HG03097 (cell line): Measurements from ENCODE around the gene ADAMTS13.

Experiments
- ATAC-seq: cut with Tn5 transposase; IDR thresholded peaks from one replicate; pipeline ENCODE4 v1.9.1; 2021; ENCODE audit not compliant: unreplicated experiment, low FRiP score

ADAMTS13 gene

DNA sequence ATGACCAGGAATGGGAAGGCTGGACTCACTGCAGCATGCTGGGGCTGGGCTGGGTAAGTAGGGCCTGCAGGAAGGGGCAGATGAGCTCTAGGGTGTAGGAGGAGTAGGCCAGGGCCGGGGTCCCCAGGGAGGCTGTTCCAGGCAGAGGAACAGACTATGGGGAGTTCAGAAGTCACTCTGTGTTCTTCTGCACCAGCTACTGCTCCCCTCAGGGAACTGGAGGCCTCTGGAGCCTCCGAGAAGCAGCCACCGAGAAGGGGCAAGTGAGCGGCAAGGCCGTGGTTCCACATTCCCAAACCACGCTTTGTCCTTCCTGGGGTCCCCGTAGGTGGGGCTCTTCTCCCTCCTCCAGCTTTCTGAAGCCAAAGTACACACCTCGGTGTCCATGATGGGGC is 65.2 kb downstream of the ADAMTS13 start:
- no peak for ATAC-seq

DNA sequence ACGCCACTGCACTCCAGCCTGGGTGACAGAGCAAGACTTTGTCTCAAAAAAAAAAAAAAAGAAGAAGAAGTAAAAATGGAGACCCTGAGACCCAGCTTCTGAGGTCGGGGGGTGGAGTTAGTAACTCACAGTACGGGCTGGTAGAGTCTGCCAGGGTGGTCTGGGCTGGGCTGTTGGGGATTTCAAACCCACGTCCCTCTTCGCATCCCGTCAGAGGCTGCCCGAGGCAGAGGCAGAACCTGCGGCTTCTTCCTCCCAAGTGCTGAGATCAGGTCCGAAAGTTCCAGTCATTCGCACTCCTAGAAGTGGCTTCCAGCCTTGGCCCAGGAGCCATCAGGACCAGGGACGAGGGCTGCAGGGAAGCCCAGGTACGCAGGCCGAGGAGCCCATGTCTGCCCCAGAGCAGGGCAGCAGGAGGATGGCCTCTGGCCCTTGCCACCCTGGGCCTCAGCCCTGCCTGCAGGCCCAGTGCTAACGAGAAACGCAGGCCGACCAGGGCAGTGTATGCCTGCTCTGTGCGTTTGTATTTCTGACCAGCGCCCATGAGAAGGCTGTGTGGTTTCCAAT is 66.6 kb downstream of the ADAMTS13 start:
- ATAC-seq: no peak

GRCh38 chr9:133489253-133490190 is 67.4 kb downstream of the ADAMTS13 start:
- no peak for ATAC-seq

- ATAC-seq: no peak
These were observed 68.1 kb downstream of the ADAMTS13 start for GRCh38 chr9:133490201-133490681.

- no peak for ATAC-seq
These were observed 68.9 kb downstream of the ADAMTS13 start for GRCh38 chr9:133490865-133491655.

GRCh38 chr9:133491656-133491925 is 69.4 kb downstream of the ADAMTS13 start:
- no peak for ATAC-seq

GRCh38 chr9:133492061-133493021 is 70.2 kb downstream of the ADAMTS13 start:
- no peak for ATAC-seq

GRCh38 chr9:133493428-133493827 is 71.3 kb downstream of the ADAMTS13 start:
- no peak for ATAC-seq

DNA sequence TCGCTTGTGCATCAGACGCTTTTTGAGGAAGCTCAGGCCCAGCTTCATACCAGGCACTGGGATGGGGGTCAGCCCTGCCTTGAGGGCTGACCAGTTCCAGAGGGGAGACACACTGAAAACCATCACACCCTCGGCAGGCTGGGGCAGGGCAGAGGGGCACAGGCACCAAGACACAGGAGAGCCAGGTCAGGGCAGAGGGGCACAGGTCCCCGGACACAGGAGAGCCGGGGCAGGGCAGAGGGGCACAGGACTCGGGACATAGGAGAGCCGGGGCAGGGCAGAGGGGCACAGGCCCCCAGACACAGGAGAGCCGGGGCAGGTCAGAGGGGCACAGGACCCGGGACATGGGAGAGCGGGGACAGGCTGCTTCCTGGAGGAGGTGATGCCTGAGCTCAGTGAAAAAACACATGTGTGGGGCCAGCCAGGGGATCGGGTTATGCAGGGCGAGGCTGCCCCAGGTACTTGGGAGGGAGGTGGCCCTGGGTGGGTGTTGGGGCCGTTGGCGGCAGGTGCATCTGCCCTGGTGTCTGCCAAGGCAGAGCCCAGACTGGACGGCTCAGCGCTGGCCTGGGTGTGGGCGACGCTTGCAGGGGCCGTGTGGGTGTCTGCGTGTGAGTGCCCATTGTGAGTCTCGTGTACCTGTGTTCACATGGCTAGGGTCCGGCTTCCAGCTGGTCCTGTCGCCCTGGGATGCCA is 71.8 kb downstream of the ADAMTS13 start:
- ATAC-seq: no peak

GRCh38 chr9:133494636-133495326 is 72.6 kb downstream of the ADAMTS13 start:
- no peak for ATAC-seq

DNA sequence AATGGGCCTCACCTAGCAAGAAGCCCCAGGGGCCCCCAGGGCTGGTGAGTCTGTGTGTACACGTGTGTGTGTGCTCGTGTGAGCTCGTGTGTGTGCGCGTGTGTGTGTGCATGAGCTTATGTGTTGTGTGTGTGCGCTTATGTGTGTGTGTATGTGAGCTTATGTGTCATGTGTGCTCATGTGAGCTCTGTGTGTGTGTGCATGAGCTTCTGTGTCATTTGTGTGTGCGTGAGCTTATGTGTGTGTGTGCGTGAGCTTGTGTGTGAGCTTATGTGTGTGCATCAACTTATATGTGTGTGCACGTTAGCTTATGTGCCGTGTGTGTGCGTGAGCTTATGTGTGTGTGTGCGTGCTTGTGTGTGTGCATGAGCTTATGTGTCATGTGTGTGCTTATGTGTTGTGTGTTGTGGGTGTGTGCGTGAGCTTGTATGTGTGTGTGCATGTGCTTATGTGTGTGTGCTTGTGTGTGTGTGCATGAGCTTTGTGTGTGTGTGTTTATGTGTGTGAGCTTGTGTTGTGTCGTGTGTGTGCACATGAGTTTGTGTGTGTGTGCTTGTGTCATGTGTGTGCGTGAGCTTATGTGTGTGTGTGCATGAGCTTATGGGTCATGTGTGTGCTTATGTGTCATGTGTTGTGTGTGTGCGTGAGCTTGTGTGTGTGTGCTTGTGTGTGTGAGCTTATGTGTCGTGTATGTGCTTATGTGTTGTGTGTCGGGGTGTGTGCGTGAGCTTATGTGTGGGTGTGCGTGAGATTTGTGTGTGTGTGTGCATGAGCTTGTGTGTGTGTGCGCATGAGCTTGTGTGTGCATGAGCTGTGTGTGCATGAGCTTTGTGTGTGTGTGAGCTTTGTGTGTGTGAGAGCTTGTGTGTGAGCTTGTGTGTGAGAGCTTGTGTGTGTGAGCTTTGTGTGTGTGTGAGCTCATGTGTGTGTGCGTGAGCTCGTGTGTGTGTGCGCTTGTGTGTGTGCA is 73.4 kb downstream of the ADAMTS13 start:
- no peak for ATAC-seq

DNA sequence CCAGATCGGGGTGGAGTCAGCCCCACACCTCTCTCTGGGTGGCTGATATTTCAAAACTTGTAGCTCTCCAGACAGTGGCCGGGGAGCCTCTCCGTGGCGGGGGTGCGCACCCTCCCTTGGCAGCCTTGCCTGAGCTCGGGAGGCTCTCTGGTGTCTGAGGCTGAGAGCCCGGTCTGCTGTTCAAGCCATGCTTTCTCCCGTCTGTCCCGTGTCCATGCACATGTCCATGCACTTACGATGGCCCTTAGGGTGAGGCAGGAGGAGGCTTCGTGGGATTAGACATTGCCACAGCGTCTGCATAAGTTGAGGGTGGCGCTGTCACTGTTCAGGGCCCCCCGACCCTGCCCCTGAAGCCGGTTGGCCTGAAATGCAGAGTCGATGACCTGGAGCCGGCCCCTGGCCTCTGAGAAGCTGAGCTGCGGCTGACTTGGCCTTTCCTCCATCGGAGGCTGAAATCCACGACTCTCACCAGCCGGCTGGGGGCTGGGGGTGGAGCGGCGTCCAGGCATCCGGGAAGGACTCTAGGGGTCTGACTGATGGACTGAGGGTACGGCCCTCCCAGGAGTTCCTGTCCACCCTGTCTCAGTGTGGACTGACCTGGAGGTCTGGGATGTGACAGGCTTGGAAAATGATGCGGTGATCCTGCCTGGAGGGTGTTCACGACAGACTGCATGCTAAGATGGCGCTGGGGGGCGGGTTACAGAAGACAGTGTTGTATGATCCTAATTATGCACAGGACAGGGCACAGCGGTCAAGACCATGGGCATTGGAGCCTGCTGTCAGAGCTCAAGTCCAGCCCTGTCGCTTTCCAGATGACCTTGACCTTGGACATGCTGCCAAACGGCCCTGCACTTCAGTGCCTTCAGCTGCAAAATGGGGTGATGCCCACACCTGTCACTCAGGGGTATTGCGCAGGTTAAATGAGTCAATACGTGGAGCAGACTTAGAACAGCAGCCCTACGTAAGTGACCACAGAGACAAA is 75.0 kb downstream of the ADAMTS13 start:
- ATAC-seq: no peak

- ATAC-seq: no peak
These were observed 77.1 kb downstream of the ADAMTS13 start for GRCh38 chr9:133499132-133499891.

DNA sequence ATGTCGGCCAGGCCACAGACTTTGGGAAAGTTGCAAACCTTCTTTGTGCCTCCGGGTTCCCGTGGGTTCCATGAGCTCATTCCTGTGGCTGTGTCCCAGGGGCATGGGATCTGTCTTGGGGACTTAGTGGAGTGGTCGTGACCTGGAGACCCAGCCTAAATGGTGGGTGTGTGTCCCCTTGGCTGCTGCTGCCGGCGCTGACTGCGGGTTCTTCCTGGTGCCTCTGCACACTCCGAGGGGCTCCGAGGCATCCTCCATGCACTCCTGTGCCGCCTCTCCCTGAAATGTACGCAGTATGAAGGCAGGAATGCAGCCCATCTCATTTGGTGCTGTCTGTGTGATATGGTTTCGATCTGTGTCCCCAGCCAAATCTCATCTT is 77.7 kb downstream of the ADAMTS13 start:
- ATAC-seq: no peak

- no peak for ATAC-seq
These were observed 79.9 kb downstream of the ADAMTS13 start for GRCh38 chr9:133502112-133502511.

DNA sequence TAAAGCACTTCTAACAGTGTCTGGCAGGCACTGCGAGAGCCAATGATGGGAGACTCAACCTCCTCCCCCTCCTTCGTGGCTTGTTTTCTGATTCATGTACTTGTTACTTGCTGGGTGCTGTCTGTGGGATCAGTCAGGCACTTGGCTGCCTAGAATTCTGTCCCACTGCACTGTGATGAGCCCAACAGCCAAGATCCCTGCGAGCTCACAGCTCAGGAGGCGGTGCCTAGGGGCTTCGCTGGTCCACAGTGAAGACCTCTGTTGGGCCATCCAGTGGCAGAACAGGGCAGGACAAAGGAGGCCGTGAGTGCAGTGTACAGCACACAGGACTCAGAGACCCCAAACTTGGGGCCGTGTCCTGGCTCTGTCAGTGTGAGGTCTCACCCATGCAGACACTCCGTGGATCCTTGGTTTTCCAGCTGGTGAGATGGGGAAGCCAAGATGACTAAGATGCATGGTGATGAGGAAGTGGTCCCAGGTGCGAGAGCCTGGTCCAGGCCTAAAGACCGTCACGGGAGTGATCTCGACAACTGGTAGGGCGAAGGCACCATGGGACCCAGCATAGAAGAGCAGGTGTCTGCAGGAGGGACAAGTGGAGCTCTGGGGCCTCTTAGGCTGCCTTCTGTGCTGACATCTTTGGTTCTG is 83.1 kb downstream of the ADAMTS13 start:
- no peak for ATAC-seq
